Epithelial cell of prostate (primary cell): ENCODE results near the gene TAX1BP3.
"Not testable (repeated sequence)": the region's sequence is repeated elsewhere in the genome, so short reads cannot be mapped to it uniquely, and the experiment has no call there.

Experiments
- DNase-seq: peaks from one replicate; pipeline ENCODE4 v3.0.0-alpha.2; 2011; ENCODE audit warnings: low read depth, low spot score
- H3K27ac ChIP-seq: fragments of 450-650 bp; 2 replicates; pipeline ENCODE4 v1.5.1; 2017; ENCODE audit warnings: mild to moderate bottlenecking

The TAX1BP3 gene, protein sequence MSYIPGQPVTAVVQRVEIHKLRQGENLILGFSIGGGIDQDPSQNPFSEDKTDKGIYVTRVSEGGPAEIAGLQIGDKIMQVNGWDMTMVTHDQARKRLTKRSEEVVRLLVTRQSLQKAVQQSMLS

DNA sequence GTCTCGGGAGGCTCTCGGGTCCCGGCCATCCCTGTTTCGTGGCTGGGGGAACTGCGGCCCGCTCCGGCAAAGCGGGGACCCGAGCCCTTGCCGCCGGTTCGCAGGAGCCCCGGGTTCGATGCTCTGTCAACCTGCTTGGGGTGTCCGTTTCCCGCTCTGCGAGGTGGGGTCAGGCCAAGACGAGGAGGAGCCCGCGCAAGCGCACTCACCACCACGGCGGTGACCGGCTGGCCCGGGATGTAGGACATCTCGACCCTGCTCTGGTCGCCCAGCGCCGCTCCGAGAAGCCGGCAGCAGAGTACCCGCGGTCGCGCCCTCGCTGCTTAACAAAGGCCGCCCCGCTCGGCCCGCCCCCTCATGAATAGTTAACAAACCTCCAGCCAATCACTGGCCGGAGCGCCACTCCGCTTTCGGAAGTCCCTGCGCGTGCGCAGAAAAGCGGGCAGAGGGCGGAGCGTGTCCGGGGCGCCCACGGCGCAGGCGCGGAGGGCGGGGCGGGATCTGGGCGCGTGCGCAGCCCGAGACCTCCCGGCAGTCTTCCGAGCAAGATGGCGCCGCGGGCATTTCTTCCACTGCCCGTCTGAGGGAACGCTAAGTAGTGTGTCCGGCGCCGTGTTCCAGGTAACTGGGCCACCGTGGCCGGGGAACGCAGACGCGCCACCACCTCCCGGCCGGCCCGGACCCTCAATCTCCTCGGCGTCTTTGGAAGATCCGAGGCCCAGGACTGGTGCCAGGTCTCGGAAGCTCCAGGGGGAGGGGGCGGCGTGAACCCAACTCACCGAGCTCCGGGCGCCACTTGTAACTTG, at the start of gene TAX1BP3, which contains the start of gene EMC6:
TSS of gene TAX1BP3 (minus strand) at position 300 of the 806 bp plus-strand sequence. CDS start at position 248, 52 bp downstream.
TSS of gene EMC6 (plus strand) at position 534 of the 806 bp plus-strand sequence. CDS start 335 bp downstream, outside the sequence.
- DNase-seq: peak; percentile 79
- H3K27ac ChIP-seq: peak within 1 kb of the TSS; percentile 97

DNA sequence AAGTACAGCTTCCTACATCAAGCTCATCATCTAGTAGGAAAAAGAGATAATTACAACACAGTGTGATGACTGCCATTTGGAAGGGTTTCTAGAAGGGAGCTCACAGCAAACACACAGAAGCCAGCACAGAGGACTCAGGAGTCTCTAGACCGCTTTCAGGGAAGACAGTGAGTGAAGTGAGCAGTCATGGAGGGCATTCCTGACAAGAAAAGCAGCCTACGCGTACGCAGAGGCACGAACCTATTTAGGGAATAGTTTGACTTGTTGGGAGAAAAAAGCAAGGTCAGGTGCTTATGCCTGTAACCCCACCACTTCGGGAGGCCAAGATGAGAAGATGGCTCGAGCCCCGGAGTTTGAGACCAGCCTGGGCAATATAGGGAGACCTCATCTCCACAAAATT, 46.9 kb upstream of the TAX1BP3 start:
- DNase-seq: no peak

DNA sequence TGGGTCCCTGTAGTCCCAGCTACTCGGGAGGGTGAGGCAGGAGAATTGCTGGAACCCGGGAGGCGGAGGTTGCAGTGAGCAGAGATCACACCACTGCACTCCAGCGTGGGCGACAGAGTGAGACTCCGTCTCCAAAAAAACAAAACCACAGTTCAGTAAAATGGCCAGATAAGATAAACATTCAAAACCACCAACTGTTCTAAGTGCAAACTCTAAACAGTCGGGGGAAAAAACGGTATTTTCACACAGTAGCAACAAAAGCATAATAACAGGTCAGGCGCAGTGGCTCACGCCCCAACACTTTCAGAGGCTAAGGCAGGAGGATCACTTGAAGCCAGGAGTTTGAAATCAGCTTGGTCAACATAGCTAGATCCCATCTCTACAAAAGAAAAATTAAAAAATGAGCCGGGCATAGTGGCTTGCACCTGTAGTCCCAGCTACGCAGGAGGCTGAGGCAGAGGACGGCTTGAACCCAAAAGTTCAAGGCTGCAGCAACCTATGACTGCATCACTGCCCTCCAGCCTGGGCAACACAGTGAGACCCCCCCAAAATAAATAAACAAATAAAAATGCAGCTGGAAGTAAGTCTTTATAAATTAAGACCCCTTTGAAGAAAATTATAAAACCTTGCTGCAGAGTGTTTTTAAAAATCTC, 44.6 kb upstream of the TAX1BP3 start:
- H3K27ac ChIP-seq: no peak overlapping the region
- DNase-seq: no peak

More for the DNA sequence above, 46.9 kb upstream of the TAX1BP3 start:
- H3K27ac ChIP-seq: no peak overlapping the region

DNA sequence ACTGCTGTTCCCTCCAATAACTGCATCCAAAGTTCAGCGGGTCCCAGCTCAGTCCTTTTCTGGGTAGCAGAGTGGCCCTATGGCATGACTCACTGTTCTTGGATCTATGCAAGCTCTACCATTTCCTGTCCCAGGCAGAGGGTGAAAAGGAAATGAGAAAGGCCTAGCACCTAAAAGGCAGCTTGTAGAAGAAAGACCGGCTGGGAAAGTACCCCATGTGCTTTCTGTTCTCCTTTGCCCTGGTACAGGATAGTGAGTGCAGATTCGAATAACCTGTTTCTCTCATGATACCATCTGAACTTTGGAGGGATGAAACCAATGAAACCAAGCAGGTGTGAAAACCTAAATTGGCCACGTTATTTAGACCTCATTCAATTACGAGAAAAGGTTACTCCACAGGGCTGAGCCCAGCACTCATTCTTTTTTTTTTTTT, 42.6 kb upstream of the TAX1BP3 start:
- DNase-seq: no peak
- no peak overlapping the region for H3K27ac ChIP-seq

DNA sequence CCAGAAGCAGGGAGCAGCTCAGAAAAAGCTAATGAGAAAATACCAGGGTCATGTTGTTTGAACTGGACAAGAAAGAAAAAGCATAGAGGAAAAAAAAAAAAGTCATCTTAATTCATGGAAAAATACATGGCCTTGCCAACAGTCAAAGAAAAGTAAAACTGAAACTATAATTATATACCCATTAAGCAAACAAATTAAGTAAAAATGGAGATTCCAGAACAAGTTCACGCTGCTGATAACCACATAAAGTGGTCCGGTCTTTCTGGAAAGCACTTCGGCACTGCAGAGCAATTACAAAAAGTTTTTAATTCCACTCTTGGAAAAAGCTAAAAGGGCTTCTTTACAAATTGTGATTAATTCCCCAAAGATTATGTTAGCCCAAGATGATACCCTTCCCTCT, 40.0 kb upstream of the TAX1BP3 start:
- no peak for DNase-seq

DNA sequence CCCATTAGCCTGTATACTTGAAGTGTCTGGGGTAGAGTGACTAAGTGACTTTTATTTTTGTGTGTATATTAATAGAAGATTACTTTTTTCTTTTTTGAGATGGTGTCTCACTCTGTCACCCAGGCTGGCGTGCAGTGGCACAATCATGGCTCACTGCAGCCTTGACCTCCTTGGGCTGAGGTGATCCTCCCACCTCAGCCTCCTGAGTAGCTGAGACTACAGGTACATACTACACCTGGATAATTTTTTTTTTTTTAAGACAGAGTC, 37.3 kb upstream of the TAX1BP3 start:
- not testable (repeated sequence) for DNase-seq

More for the DNA sequence above, 40.0 kb upstream of the TAX1BP3 start:
- H3K27ac ChIP-seq: no peak overlapping the region

DNA sequence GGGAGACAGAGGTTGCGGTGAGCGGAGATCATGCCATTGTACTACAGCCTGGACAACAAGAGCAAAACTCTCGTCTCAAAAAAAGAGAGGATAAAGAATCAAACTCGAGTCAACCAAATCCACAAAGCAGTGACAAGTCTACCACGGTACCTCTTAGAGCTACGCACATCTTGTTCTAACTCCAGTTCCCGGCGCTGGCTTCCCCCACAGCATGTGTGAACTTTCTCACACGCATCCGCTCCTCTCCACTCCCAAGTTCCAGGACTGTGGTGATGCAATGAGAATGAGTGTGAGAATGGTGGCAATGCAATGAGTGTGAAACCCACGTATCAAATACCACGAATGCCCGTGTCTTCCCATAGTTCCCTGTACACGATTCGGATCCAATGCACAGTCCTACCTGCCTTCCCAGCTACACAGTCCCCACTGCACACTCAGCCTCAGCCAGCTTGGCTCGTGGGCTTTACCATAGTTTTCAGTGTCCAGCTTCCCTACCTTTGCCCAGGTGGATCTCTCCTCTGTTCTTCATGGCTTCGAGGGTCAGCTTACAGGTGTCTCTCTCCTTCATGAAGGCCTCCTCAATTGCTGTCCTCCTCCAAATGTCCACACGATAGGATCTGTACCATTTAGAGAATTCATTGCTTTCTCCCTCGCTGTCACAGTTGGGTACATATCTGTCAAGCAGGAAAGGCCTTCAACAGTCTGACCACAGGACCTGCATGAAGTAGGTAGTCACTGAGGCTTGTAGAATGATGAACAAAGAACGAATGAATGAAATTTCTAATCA, 36.7 kb upstream of the TAX1BP3 start:
- DNase-seq: no peak
- H3K27ac ChIP-seq: no peak overlapping the region

More for the DNA sequence above, 37.3 kb upstream of the TAX1BP3 start:
- H3K27ac ChIP-seq: not testable (repeated sequence)

DNA sequence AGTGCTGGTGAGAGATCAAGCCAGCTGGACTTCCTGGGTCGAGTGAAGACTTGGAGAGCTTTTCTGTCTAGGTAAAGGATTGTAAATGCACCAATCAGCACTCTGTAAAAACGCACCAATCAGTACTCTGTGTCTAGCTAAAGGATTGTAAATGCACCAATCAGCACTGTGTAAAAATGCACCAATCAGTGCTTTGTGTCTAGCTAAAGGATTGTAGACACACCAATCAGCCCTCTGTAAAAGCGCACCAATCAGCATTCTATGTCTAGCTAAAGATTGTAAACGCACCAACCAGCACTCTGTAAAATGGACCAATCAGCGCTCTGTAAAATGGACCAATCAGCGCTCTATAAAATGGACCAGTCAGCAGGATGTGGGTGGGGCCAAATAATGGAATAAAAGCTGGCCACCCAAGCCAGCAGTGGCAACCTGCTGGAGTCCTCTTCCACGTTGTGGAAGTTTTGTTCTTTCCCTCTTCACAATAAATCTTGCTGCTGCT, 33.7 kb upstream of the TAX1BP3 start:
- not testable (repeated sequence) for H3K27ac ChIP-seq, DNase-seq

DNA sequence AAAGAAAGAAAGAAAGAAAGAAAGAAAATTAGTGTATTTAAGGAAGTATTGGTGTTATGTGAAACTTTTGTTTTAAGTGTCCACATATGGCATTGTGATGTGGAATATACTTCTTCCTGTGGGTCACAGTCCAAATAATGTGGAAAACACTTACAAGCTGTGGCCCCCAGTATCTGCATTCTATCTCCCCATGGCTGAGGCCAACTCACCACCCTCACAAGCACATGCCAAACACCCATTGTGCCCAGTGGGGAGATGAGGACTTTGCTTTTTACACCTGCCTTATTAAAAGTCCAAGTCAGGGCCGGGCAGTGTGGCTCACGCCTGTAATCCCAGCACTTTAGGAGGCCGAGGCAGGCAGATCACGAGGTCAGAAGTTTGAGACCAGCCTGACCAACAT, 31.6 kb upstream of the TAX1BP3 start:
- DNase-seq: no peak
- H3K27ac ChIP-seq: no peak overlapping the region

DNA sequence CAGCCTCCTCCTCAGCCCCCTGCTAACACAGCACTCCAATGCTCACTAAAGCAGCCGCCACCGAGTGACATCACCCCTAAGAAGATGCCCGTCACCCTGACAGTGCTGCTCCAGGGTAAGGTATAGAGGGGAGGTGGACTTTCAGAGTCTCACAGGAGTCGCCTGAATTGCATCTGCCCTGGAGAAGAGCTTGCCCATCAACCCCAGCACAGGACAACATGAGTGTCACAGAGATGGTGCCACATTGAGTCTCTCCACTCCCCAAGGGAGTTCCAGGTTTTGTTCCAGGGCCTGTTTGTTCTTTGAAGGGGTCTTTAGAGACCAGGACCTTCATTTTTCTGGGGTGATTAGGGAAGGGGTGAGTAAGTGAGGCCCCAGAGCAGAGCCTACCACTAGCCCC, 29.8 kb upstream of the TAX1BP3 start:
- H3K27ac ChIP-seq: no peak overlapping the region
- no peak for DNase-seq

DNA sequence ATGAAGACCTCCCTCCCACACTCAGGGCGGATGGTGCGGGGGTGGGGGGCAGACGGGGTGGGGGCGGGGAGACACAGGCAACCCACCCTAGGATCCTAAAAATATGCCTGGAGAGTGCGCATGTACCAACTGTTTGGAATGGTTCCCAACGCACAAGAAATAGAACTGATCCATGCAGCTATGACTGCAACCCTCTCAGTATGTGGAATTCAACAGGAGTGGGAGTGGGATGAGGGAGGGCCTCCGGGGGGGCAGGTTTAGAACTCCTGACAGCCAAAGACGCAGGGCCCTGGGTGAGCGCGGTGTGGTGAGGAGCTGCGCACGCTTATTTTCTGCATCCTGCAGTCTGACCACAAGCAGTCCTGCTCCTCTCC, 28.7 kb upstream of the TAX1BP3 start:
- no peak for DNase-seq
- no peak overlapping the region for H3K27ac ChIP-seq

DNA sequence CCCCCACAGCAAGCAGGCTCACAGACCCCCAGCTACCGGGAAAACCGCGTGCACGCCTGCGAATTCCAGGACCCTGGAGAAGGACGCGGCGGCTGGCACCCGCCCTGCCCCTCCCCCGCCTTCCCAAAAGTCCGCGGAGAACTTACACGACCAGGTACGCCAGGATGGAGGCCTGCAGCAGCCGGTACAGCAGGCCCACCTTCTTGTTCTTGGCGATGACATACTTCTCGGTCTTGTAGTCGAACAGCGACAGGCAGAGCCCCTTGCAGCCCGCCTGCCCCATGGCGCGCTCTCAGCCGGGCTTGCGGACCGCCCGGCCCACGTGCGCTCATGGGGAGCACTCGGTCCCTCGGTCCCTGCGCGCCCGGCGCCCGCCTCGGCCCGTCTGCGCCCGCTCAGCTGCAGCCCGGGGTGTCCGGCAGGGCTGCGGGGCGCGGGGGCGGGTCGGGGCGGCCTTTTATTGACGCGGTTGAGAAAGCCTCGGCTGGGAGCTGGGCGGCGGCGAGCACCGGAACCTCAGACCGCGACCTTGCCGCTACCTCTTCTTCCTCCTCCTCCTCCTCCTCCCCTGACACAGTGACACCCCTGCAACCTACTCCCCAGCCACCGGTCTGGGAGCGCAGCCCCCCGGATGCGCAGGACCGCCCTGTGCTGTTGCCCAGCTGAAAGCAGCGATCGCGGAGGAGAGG, 27.5 kb upstream of the TAX1BP3 start, which contains the start of gene P2RX5:
TSS of gene P2RX5 (minus strand) at position 433 of the 689 bp plus-strand sequence. CDS start at position 283, 150 bp downstream.
- DNase-seq: no peak
- no peak within 1 kb of the TSS for H3K27ac ChIP-seq

DNA sequence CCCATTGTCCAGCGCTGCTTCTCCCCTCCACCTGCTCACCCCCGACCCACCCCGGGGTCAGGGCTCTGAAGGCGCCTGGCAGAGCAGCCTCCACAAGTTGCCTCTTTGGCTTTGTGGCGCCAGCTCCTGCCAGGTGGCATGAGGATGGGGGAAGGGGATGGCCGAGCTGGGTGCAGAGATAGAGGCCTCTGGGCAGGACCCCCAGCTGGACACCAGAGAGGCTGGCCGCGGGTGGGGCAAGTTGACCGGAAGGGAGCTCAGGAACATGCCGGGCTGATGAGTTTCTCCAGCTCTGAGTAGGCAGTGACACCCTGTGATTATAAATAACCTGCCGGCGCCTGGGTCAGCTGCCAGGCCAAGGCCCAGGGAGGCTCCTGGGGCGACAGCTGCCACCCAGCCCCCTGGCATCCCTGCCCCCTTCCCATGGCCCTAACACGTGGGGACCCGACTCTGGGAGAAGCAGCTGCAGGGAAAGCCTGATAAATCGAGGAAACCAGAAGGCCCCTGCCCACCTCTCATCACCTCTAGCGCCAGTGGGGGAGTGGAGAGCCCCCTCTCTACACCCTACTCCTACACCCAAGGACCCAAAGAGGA, 26.8 kb upstream of the TAX1BP3 start:
- no peak for DNase-seq
- no peak overlapping the region for H3K27ac ChIP-seq

DNA sequence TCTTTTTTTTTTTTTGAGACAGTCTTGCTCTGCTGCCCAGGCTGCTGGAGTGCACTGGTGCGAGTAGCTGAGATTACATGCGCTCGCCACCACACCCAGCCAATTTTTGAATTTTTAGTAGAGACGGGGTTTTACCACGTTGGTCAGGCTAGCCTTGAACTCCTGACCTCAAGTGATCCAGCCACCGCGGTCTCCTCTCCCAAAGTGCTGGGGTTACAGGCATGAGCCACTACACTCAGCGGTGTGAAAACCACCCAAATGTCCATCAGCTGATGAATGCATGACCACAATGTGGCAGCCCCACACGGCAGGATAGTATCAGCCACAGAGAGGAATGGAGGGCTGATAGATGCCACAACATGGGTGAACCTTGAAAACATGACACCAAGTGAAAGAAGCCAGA, 25.5 kb upstream of the TAX1BP3 start:
- no peak overlapping the region for H3K27ac ChIP-seq
- DNase-seq: no peak

DNA sequence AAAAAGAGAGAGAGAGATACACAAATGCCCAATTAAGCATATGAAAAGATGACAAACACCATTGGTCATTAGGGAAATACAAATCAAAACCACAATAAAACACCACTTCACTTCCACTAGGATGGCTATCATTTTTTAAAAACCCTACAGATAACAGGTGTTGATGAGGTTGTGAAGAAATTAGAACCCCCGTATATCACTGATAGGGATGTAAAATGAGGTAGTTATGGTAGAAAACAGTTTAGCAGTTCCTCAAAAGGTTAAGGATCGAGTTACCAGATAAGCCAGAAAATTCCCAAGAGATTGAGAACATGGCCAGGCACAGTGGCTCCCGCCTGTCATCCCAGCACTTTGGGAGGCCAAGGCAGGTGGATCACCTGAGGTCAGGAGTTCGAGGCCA, 24.8 kb upstream of the TAX1BP3 start:
- DNase-seq: no peak

DNA sequence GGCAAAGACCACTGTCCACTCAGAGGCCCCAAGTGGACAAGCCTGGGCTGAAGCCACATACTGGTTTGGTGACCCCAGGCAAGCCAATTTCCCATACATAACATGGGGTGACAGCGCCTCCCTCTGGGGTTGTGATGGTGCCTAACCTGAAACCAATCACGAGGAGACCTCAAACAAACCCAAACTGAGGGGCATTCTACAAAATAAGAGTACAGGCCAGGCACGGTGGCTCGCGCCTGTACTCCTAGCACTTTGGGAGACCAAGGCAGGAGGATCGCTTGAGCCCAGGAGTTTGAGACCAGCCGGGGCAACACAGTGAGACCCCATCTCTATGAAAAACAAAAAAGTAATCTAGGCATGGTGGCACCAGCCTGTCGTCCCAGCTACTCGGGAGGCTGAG, 24.0 kb upstream of the TAX1BP3 start:
- H3K27ac ChIP-seq: no peak overlapping the region

More for the DNA sequence above, 24.8 kb upstream of the TAX1BP3 start:
- H3K27ac ChIP-seq: no peak overlapping the region

DNA sequence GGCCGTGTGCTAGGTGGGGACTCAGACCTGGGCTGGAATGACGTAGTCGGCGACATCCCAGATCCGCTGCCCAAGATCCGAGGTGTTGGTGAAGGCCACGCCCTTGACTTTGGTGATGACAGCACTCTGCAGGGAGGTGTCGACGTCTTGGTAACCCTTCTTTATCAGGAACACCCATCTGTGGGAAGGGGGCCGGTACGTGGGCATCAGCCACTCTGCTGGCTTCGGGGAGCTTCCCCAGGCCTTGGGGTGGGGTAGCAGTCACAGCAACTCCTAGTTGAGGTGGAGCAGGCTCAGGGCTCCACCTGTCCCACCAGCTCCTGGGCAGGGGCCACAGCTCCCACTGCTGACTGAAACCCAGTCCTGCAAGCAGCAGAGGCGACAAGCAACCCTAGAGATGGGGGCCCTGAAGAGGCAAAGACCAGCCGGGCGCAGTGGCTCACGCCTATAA, 23.3 kb upstream of the TAX1BP3 start:
- no peak overlapping the region for H3K27ac ChIP-seq
- DNase-seq: no peak

More for the DNA sequence above, 24.0 kb upstream of the TAX1BP3 start:
- no peak for DNase-seq

DNA sequence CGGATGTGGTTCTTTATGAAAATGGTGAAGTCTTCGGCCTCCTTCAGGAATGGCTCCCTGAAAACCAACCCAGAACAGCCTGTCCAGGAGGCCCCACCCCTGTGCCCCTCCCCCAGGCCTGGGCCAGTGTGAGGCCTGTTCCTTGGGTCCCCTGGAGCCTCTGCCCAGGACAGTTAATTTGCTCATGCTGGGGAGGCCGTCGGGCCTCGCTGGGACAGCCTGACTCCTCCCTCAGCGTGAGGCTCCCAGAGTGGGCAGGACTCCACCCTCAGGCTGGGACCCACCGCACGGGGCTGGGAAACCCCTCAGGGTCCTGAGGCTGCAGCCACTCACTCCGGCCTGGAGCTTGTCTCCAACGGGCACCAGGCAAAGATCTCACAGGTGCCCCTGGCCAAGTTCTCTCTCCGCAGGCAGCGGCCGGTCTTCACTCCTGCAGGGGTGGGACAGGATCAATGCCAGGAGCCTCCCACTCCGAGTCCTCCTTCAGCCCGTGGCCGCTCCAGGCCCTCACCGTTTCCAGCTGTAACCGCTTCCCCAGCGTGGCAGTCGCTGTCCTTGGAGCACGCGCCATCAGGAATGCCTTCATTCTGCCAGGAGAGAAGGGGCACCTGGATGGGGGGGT, 21.8 kb upstream of the TAX1BP3 start:
- no peak for DNase-seq
- no peak overlapping the region for H3K27ac ChIP-seq
